GM12878 (cell line): ENCODE data around the gene ARIH2. TPM values are rescaled to one million over a fixed set of nuclear protein-coding genes. Genes with fewer than 3 reads are reported as not detected.

Experiments
- ATAC-seq: fragments of 200-7000 bp; cut with Tn5 transposase; 3 replicates; pipeline ENCODE4 v1.9.1; 2020; ENCODE audit warnings: mild to moderate bottlenecking, moderate library complexity
- BruUV-seq: library from RNA; stranded (reverse); fragments of 400-500 nt; replicated peaks from 2 replicates; lab custom pipeline; 2021; lab: Mats Ljungman, UMichigan
- CTCF ChIA-PET: fragments of 300-600 bp; sonication (Branson Sonifier 250); formaldehyde crosslinking; extraction: SDS; loops from one replicate; lab custom pipeline; 2021; ENCODE audit warnings: inconsistent platforms; lab: Yijun Ruan, JAX
- POLR2A ChIA-PET: fragments of 350-600 bp; formaldehyde crosslinking; extraction: SDS; loops from one replicate; lab custom pipeline; 2021; ENCODE audit warnings: inconsistent platforms; lab: Charles Lee
- RAD21 ChIA-PET: fragments of 300-600 bp; sonication (Branson Sonifier 250); formaldehyde crosslinking; loops from one replicate; lab custom pipeline; 2023; ENCODE audit warnings: antibody characterized with exemption; ENCODE audit not compliant: unreplicated experiment; lab: Charles Lee
- SMC1A ChIA-PET: fragments of 300-600 bp; sonication (Branson Sonifier 250); formaldehyde crosslinking; loops from one replicate; lab custom pipeline; 2023; ENCODE audit not compliant: unreplicated experiment, uncharacterized antibody; lab: Charles Lee
- DNase-seq: peaks from one replicate; pipeline ENCODE4 v3.0.0-alpha.2; 2011; ENCODE audit warnings: low read depth, low spot score
- FAIRE-seq: peaks from 3 replicates; lab custom pipeline; 2011; peaks lifted over from hg19 to GRCh38; lab: Jason Lieb, UNC
- H2AFZ ChIP-seq: 2 replicates; pipeline ENCODE4 v1.6.0; 2011; ENCODE audit warnings: low read depth, low read length, control low read depth; ENCODE audit not compliant: control insufficient read depth
- H3K27ac ChIP-seq: 2 replicates; pipeline ENCODE4 v1.5.1; 2011; ENCODE audit warnings: control low read depth; ENCODE audit not compliant: control insufficient read depth, insufficient read depth
- H3K27me3 ChIP-seq, 2 experiments: replicated peaks in 1 of 2; 2 replicates each; pipeline versions ENCODE4 v1.6.0 to v1.6.1; 2011; ENCODE audit warnings: low read length in 1 of 2; ENCODE audit not compliant: control insufficient read depth in 2 of 2, insufficient read depth in 2 of 2
- H3K36me3 ChIP-seq, 2 experiments: 2 replicates each; pipeline ENCODE4 v1.5.1; 2011; ENCODE audit warnings: low read length in 1 of 2; ENCODE audit not compliant: control insufficient read depth in 2 of 2, insufficient read depth in 2 of 2
- H3K4me1 ChIP-seq: 2 replicates; pipeline ENCODE4 v1.6.1; 2011; ENCODE audit warnings: mild to moderate bottlenecking, low read length, moderate library complexity, mixed read lengths; ENCODE audit not compliant: control insufficient read depth, insufficient read depth
- H3K4me2 ChIP-seq: 2 replicates; pipeline ENCODE4 v1.6.0; 2011; ENCODE audit warnings: control low read depth; ENCODE audit not compliant: control insufficient read depth, insufficient read depth
- H3K4me3 ChIP-seq: fragments of 200-600 bp; sonication (generic); 2 replicates; pipeline ENCODE4 v1.5.1; 2016
- H3K79me2 ChIP-seq: 2 replicates; pipeline ENCODE4 v1.6.0; 2011; ENCODE audit warnings: low read length; ENCODE audit not compliant: control insufficient read depth, insufficient read depth
- H3K9ac ChIP-seq: 2 replicates; pipeline ENCODE4 v1.8.0; 2011; ENCODE audit warnings: low read length, control low read depth, mixed read lengths; ENCODE audit not compliant: control insufficient read depth, insufficient read depth
- H3K9me3 ChIP-seq: replicated peaks from 3 replicates; pipeline ENCODE4 v1.5.1; 2011; ENCODE audit warnings: mild to moderate bottlenecking, low read length; ENCODE audit not compliant: control insufficient read depth, insufficient read depth
- H4K20me1 ChIP-seq: 2 replicates; pipeline ENCODE4 v1.6.0; 2011; ENCODE audit not compliant: control insufficient read depth, insufficient read depth
- BCL11A ChIP-seq: IDR thresholded peaks from 2 replicates; pipeline ENCODE4 v1.6.1; 2011; ENCODE audit warnings: low read depth, low read length
- IKZF2 ChIP-seq, 2 experiments: fragments of 450-650 bp; IDR thresholded peaks; 2 replicates each; pipeline ENCODE4 v1.6.1; 2017; ENCODE audit warnings: mild to moderate bottlenecking in 2 of 2, moderate library complexity in 2 of 2
- MTA3 ChIP-seq: IDR thresholded peaks from 2 replicates; pipeline ENCODE4 v1.6.1; 2012; ENCODE audit warnings: low read length, inconsistent platforms, borderline replicate concordance
- NR2C2 ChIP-seq: IDR thresholded peaks from 2 replicates; pipeline ENCODE4 v1.6.1; 2011; ENCODE audit warnings: borderline replicate concordance, low read depth; ENCODE audit not compliant: control insufficient read depth, insufficient read length
- NR2F1 ChIP-seq: fragments of 450-650 bp; conservative IDR thresholded peaks from 2 replicates; pipeline ENCODE4 v1.6.1; 2017; ENCODE audit warnings: mild to moderate bottlenecking
- POLR2AphosphoS2 ChIP-seq: IDR thresholded peaks from 2 replicates; pipeline ENCODE4 v1.6.1; 2011; ENCODE audit warnings: low read depth, mild to moderate bottlenecking, low read length, improper control_type of control experiment, moderate library complexity
- POU2F2 ChIP-seq: IDR thresholded peaks from 3 replicates; pipeline ENCODE4 v1.6.1; 2011; ENCODE audit warnings: low read depth, mild to moderate bottlenecking, low read length, borderline replicate concordance
- SMAD1 ChIP-seq: fragments of 450-650 bp; IDR thresholded peaks from 2 replicates; pipeline ENCODE4 v1.6.1; 2018; ENCODE audit warnings: mild to moderate bottlenecking, low read depth; ENCODE audit not compliant: partially characterized antibody
- SPI1 ChIP-seq: IDR thresholded peaks from 2 replicates; pipeline ENCODE4 v1.6.1; 2011; ENCODE audit warnings: low read depth, mild to moderate bottlenecking, low read length, moderate library complexity, borderline replicate concordance; ENCODE audit not compliant: insufficient read depth
- SREBF2 ChIP-seq: IDR thresholded peaks from 2 replicates; pipeline ENCODE4 v1.6.1; 2012; ENCODE audit warnings: mild to moderate bottlenecking, low read length
- TBL1XR1 ChIP-seq: IDR thresholded peaks from 2 replicates; pipeline ENCODE4 v1.6.1; 2012; ENCODE audit warnings: low read depth, low read length, improper control_type of control experiment
- ZBED1 ChIP-seq: IDR thresholded peaks from 2 replicates; pipeline ENCODE4 v1.6.1; 2016; ENCODE audit warnings: borderline replicate concordance
- ZNF622 ChIP-seq: fragments of 450-650 bp; IDR thresholded peaks from 2 replicates; pipeline ENCODE4 v1.6.1; 2017; ENCODE audit warnings: mild to moderate bottlenecking, inconsistent platforms
- WGBS: methylation state at CpG from one replicate; pipeline ENCODE4 v1.1.6; 2016; ENCODE audit warnings: low lambda C conversion rate; ENCODE audit not compliant: insufficient replicate concordance, insufficient coverage; ENCODE audit errors: missing lambda C conversion rate; 5-methylcytosine and 5-hydroxymethylcytosine counted together
- in situ Hi-C: fragments of 300-500 bp; cut with MboI; formaldehyde crosslinking; loops from 9 replicates; pipeline ENCODE4 v1.14.3; 2018; ENCODE audit warnings: mixed read lengths
- intact Hi-C: fragments of 100-400 bp; cut with micrococcal nuclease; formaldehyde crosslinking; loops from one replicate; pipeline ENCODE4 v1.14.2; 2022; ENCODE audit not compliant: unreplicated experiment
- polyA plus RNA-seq, 11 experiments: library from polyadenylated mRNA; depleted of rRNA in 4 of 11; unstranded in 6 of 11; stranded (reverse) in 5 of 11; fragments of >200 nt; fragmentation: Nextera tagmentation in 4 of 11; fragmentation: Illumina TruSeq in 1 of 11; extraction: Ambion mirVana in 4 of 11; extraction: Trizol in 1 of 11; gene quantifications; 1 replicate in 1 of 11; 2 replicates in 10 of 11; pipeline versions ENCODE4 v1.2.1 to v1.2.3, GENCODE V29; 2011 to 2016; ENCODE audit warnings: inconsistent platforms in 2 of 11, missing spikeins in 2 of 11, low read depth in 1 of 11
- total RNA-seq, 4 experiments: library from RNA; depleted of rRNA in 3 of 4; stranded (reverse); fragments of >200 nt in 3 of 4; fragmentation: Illumina TruSeq in 1 of 4; extraction: Trizol in 1 of 4; gene quantifications; 2 replicates each; pipeline versions ENCODE4 v1.2.1 to v1.2.3, GENCODE V29; 2013 to 2021
- TF ChIP-seq, protein P1 (sequence below): fragments of 450-650 bp; IDR thresholded peaks from 2 replicates; pipeline ENCODE4 v1.6.1; 2017; ENCODE audit warnings: low read depth, mild to moderate bottlenecking, moderate library complexity
- TF ChIP-seq, protein P2 (sequence below): IDR thresholded peaks from 2 replicates; pipeline ENCODE4 v1.6.1; 2012; ENCODE audit warnings: improper control_type of control experiment, low read depth, low read length; ENCODE audit not compliant: insufficient replicate concordance

Gene ARIH2
- total and polyA plus RNA-seq, 10 of the 15 experiments (the other 5 are each of a cell fraction or from before 2014, with no cell fraction given), result 18.7 to 74.7 (median 63.7) TPM

DNA sequence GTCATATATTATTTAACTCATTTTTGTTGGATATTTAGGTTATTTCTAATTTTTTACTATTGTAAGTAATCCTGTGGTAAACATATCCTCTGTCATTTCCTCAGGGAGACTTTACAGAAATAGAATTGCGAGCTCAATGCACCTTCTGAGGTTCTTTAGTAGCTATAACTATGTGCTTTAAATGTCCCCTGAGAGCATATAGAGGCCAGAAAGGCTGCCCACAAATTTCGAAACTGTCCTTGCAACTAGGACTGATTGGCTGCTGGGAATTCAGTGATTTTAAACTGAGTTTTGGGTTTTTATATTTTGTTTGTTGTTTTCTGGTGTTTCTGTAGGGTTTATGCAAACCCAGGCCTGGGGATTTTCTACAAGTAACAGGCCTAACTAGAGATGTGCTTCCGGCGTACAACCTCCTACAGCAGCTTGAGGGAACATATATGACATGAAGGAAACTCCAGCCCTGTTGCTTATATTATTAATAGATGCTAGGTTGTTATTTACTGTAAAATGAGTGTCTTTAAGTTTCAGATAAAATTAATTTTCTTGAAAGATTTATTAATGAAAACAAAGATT is 42.3 kb downstream of the ARIH2 start (continued):
- TF ChIP-seq SPI1 (no peak), POU2F2 (peak; percentile 31; the same call in 1 of the 3 replicates)

DNA sequence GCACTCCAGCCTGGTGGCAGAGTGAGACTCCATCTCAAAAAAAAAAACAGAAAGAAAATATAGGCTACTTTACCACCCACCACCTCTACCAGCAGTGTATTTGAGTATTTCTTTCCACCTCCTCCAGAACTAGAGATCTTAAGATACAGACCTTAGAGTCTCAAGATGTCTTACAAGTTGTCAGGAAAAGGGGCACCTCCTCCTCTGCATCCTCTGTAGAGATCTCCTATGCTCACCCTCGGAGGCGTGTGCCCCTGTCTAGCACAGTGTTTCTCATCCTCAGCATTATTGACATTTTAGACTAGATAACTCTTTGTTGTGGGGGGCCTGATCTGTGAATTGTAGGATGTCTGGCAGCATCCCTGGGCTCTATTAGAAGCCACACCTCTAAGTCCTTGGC is 43.7 kb downstream of the ARIH2 start:
- H3K9me3 ChIP-seq, result no peaks in the 10 kb centered on the region
- no TSS peak for BruUV-seq
- H4K20me1 ChIP-seq, result no peaks in the 10 kb centered on the region
- no peak overlapping the region for H3K4me2 ChIP-seq
- in situ Hi-C loops, result no loop called here
- no peak overlapping the region for H3K4me3 ChIP-seq
- H2AFZ ChIP-seq, result no peak overlapping the region
- ChIA-PET CTCF (no interaction called here), SMC1A (no interaction called here), RAD21 (no interaction called here), POLR2A (no interaction called here)
- H3K27ac ChIP-seq, result no peak overlapping the region
- WGBS, result 100% methylated on average over 2 of the region's 2 CpGs
- no peaks in the 10 kb centered on the region for H3K27me3 ChIP-seq
- no peak for FAIRE-seq
- H3K79me2 ChIP-seq, result no peaks in the 10 kb centered on the region
- no peak for ATAC-seq
- H3K4me1 ChIP-seq, result peaks cover 15% of the 10 kb centered on the region
- intact Hi-C loops, result no loop called here
- H3K36me3 ChIP-seq, result peaks cover 7 to 11% of the 10 kb centered on the region in 2 experiments
- no peak overlapping the region for H3K9ac ChIP-seq
- DNase-seq, result no peak
- TF ChIP-seq SREBF2 (no peak), BCL11A (no peak), MTA3 (no peak), NR2F1 (no peak), NR2C2 (no peak), TBL1XR1 (no peak), ZNF622 (no peak), SMAD1 (no peak), POLR2AphosphoS2 (no peak), ZBED1 (no peak), IKZF2 (IDR thresholded peaks at IDR 0.05) (no peak)
- TF ChIP-seq, protein P1, sequence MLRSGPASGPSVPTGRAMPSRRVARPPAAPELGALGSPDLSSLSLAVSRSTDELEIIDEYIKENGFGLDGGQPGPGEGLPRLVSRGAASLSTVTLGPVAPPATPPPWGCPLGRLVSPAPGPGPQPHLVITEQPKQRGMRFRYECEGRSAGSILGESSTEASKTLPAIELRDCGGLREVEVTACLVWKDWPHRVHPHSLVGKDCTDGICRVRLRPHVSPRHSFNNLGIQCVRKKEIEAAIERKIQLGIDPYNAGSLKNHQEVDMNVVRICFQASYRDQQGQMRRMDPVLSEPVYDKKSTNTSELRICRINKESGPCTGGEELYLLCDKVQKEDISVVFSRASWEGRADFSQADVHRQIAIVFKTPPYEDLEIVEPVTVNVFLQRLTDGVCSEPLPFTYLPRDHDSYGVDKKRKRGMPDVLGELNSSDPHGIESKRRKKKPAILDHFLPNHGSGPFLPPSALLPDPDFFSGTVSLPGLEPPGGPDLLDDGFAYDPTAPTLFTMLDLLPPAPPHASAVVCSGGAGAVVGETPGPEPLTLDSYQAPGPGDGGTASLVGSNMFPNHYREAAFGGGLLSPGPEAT, result no peak
- TF ChIP-seq, protein P2, sequence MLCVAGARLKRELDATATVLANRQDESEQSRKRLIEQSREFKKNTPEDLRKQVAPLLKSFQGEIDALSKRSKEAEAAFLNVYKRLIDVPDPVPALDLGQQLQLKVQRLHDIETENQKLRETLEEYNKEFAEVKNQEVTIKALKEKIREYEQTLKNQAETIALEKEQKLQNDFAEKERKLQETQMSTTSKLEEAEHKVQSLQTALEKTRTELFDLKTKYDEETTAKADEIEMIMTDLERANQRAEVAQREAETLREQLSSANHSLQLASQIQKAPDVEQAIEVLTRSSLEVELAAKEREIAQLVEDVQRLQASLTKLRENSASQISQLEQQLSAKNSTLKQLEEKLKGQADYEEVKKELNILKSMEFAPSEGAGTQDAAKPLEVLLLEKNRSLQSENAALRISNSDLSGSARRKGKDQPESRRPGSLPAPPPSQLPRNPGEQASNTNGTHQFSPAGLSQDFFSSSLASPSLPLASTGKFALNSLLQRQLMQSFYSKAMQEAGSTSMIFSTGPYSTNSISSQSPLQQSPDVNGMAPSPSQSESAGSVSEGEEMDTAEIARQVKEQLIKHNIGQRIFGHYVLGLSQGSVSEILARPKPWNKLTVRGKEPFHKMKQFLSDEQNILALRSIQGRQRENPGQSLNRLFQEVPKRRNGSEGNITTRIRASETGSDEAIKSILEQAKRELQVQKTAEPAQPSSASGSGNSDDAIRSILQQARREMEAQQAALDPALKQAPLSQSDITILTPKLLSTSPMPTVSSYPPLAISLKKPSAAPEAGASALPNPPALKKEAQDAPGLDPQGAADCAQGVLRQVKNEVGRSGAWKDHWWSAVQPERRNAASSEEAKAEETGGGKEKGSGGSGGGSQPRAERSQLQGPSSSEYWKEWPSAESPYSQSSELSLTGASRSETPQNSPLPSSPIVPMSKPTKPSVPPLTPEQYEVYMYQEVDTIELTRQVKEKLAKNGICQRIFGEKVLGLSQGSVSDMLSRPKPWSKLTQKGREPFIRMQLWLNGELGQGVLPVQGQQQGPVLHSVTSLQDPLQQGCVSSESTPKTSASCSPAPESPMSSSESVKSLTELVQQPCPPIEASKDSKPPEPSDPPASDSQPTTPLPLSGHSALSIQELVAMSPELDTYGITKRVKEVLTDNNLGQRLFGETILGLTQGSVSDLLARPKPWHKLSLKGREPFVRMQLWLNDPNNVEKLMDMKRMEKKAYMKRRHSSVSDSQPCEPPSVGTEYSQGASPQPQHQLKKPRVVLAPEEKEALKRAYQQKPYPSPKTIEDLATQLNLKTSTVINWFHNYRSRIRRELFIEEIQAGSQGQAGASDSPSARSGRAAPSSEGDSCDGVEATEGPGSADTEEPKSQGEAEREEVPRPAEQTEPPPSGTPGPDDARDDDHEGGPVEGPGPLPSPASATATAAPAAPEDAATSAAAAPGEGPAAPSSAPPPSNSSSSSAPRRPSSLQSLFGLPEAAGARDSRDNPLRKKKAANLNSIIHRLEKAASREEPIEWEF, result no peak
